GM18873 (cell line): ENCODE data around the gene ZNF780A.
"Not testable (repeated sequence)": the region's sequence is repeated elsewhere in the genome, so short reads cannot be mapped to it uniquely, and the experiment has no call there.

Experiments
- ATAC-seq: cut with Tn5 transposase; IDR thresholded peaks from one replicate; pipeline ENCODE4 v1.9.1; 2021; ENCODE audit warnings: mild to moderate bottlenecking, moderate library complexity, moderate number of reproducible peaks; ENCODE audit not compliant: unreplicated experiment, low FRiP score

The ZNF780A gene

GRCh38 chr19:40090241-40091204 lies at the start of gene ZNF780A:
TSS of gene ZNF780A (minus strand) at chr19:40090943. CDS start at chr19:40084753, 6,190 bp downstream.
- peak; percentile 53 for ATAC-seq

GRCh38 chr19:40139533-40140287 lies 49.0 kb upstream of the ZNF780A start:
- ATAC-seq, result no peak

- no peak for ATAC-seq
Measured at GRCh38 chr19:40136818-40137217, 46.1 kb upstream of the ZNF780A start.

GRCh38 chr19:40134866-40135265 lies 44.1 kb upstream of the ZNF780A start:
- no peak for ATAC-seq

- ATAC-seq, result no peak
Measured at GRCh38 chr19:40133491-40133890, 42.7 kb upstream of the ZNF780A start.

GRCh38 chr19:40130013-40130412 lies 39.3 kb upstream of the ZNF780A start:
- no peak for ATAC-seq

- no peak for ATAC-seq
Measured at GRCh38 chr19:40129425-40129824, 38.7 kb upstream of the ZNF780A start.

GRCh38 chr19:40128991-40129390 lies 38.2 kb upstream of the ZNF780A start:
- no peak for ATAC-seq

GRCh38 chr19:40119380-40119779 lies 28.6 kb upstream of the ZNF780A start:
- no peak for ATAC-seq

GRCh38 chr19:40118638-40119037 lies 27.9 kb upstream of the ZNF780A start:
- not testable (repeated sequence) for ATAC-seq

GRCh38 chr19:40116075-40116474 lies 25.3 kb upstream of the ZNF780A start:
- no peak for ATAC-seq

GRCh38 chr19:40114119-40114518 lies 23.4 kb upstream of the ZNF780A start:
- not testable (repeated sequence) for ATAC-seq

- not testable (repeated sequence) for ATAC-seq
Measured at GRCh38 chr19:40112271-40112670, 21.5 kb upstream of the ZNF780A start.

- ATAC-seq, result no peak
Measured at GRCh38 chr19:40110570-40110969, 19.8 kb upstream of the ZNF780A start.

- ATAC-seq, result no peak
Measured at GRCh38 chr19:40104754-40105153, 14.0 kb upstream of the ZNF780A start.

GRCh38 chr19:40103600-40103999 lies 12.9 kb upstream of the ZNF780A start:
- no peak for ATAC-seq

GRCh38 chr19:40101813-40102212 lies 11.1 kb upstream of the ZNF780A start:
- no peak for ATAC-seq

GRCh38 chr19:40093416-40093815 lies 2.7 kb upstream of the ZNF780A start:
- ATAC-seq, result no peak

- ATAC-seq, result no peak
Measured at GRCh38 chr19:40091205-40092129, 724 bp upstream of the ZNF780A start.

GRCh38 chr19:40089462-40089861 lies 1.3 kb downstream of the ZNF780A start:
- no peak for ATAC-seq
